ENCODE results near the gene MERTK. TPM values are rescaled to one million over a fixed set of nuclear protein-coding genes. Genes with fewer than 3 reads are reported as not detected.

The MERTK gene
- total and polyA plus RNA-seq, 2 of the 13 experiments (the other 11 are each of a cell fraction or from before 2014, with no cell fraction given): 37.3 to 44.7 TPM

DNA sequence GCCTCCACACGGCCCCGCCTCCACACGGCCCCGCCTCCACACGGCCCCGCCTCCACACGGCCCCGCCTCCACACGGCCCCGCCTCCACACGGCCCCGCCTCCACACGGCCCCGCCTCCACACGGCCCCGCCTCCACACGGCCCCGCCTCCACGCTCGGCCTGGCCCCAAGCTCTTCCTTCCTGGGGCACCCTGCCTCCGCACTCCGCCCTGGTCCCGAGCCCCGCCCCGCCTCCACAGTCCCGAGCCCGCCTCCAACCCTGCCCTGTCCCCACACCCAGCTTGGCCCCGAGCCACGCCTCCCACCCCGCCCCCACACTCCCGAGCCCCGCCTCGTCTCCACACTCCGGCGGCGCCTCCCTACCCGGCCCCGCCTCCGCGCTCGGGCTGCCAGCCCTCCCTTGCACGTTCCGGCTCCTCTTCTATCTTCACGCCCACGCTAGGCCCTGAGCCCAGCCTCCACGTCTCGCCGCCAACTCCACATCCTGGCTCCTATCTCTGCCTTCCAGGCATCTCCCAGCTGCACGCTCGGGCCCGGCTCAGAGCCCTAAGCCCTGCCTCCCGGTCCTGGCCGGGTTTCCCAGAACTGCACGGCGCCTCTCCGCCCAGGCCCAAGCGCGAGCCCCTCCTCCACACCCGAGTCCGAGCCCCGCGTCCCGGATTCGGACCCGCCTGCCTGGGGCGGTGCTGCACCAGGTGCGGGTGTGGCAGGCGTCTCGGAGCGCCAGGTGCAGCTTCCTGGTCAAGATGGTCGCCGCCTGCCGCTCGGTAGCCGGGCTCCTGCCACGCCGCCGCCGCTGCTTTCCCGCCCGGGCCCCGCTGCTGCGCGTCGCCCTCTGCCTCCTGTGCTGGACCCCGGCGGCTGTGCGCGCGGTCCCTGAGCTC is 156.7 kb downstream of the MERTK start, which contains the start of gene TMEM87B (continued):
- TF ChIP-seq, protein P1, sequence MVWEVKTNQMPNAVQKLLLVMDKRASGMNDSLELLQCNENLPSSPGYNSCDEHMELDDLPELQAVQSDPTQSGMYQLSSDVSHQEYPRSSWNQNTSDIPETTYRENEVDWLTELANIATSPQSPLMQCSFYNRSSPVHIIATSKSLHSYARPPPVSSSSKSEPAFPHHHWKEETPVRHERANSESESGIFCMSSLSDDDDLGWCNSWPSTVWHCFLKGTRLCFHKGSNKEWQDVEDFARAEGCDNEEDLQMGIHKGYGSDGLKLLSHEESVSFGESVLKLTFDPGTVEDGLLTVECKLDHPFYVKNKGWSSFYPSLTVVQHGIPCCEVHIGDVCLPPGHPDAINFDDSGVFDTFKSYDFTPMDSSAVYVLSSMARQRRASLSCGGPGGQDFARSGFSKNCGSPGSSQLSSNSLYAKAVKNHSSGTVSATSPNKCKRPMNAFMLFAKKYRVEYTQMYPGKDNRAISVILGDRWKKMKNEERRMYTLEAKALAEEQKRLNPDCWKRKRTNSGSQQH (CRISPR knock-in tag; IDR thresholded peaks at IDR 0.05; ENCODE audit: low read depth): no peak; the same call in 1 of the 2 replicates
- TF ChIP-seq, protein P2, sequence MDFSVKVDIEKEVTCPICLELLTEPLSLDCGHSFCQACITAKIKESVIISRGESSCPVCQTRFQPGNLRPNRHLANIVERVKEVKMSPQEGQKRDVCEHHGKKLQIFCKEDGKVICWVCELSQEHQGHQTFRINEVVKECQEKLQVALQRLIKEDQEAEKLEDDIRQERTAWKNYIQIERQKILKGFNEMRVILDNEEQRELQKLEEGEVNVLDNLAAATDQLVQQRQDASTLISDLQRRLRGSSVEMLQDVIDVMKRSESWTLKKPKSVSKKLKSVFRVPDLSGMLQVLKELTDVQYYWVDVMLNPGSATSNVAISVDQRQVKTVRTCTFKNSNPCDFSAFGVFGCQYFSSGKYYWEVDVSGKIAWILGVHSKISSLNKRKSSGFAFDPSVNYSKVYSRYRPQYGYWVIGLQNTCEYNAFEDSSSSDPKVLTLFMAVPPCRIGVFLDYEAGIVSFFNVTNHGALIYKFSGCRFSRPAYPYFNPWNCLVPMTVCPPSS (IDR thresholded peaks at IDR 0.05): no peak
- TF ChIP-seq NR2C2 (CRISPR knock-in tag; IDR thresholded peaks at IDR 0.05; ENCODE audit: borderline replicate concordance) (0 out of 2 replicates have a peak, but pooled peaks have one; percentile 41), IRF2 (CRISPR knock-in tag; IDR thresholded peaks at IDR 0.05) (no peak; the same call in 1 of the 2 replicates), ZNF501 (CRISPR knock-in tag; IDR thresholded peaks at IDR 0.05) (peak; percentile 96), SALL2 (CRISPR knock-in tag; IDR thresholded peaks at IDR 0.05) (0 out of 2 replicates have a peak, but pooled peaks have one; percentile 28), ZNF775 (CRISPR knock-in tag; IDR thresholded peaks at IDR 0.05; ENCODE audit: borderline replicate concordance) (peak; percentile 72; the same call in 1 of the 2 replicates), EED (CRISPR knock-in tag; IDR thresholded peaks at IDR 0.05) (peak; percentile 66; the same call in 1 of the 2 replicates), TCF7 (IDR thresholded peaks at IDR 0.05; ENCODE audit: low read depth) (no peak), CCAR2 (optimal IDR thresholded peaks at IDR 0.05; ENCODE audit: low read depth, low read length) (no peak), RFX1 (IDR thresholded peaks at IDR 0.05) (no peak), MAZ (IDR thresholded peaks at IDR 0.05; ENCODE audit: borderline replicate concordance, low read depth, low read length) (peak; percentile 51; the same call in 1 of the 2 replicates), MAZ (CRISPR knock-in tag; IDR thresholded peaks at IDR 0.05; ENCODE audit: low read depth) (peak; percentile 75; the same call in 1 of the 2 replicates), NAIF1 (CRISPR knock-in tag; IDR thresholded peaks at IDR 0.05; ENCODE audit: borderline replicate concordance) (no peak), ZNF484 (CRISPR knock-in tag; IDR thresholded peaks at IDR 0.05; ENCODE audit: borderline replicate concordance, low read depth) (peak; percentile 64; the same call in 1 of the 2 replicates), ZNF83 (CRISPR knock-in tag; IDR thresholded peaks at IDR 0.05; ENCODE audit: borderline replicate concordance) (no peak), HOXA3 (CRISPR knock-in tag; IDR thresholded peaks at IDR 0.05) (peak; percentile 82)
- TF ChIP-seq, protein P3, sequence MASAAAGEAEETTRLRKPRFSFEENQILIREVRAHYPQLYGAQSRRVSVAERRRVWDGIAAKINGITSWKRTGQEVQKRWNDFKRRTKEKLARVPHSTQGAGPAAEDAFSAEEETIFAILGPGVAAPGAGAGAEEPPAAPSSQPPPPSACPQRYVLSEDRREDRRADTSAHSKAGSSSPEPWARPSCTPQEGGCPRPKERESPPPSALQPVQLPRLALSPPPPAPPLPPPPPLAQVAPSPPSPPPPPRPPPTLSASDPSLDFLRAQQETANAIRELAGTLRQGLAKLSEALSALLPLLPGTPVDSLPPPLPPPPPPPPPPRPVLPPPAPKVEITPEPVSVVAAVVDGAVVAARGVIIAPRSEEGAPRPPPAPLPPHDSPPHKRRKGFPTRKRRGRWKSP (CRISPR knock-in tag; IDR thresholded peaks at IDR 0.05): peak; percentile 81; the same call in 1 of the 2 replicates
- TF ChIP-seq, protein P4, sequence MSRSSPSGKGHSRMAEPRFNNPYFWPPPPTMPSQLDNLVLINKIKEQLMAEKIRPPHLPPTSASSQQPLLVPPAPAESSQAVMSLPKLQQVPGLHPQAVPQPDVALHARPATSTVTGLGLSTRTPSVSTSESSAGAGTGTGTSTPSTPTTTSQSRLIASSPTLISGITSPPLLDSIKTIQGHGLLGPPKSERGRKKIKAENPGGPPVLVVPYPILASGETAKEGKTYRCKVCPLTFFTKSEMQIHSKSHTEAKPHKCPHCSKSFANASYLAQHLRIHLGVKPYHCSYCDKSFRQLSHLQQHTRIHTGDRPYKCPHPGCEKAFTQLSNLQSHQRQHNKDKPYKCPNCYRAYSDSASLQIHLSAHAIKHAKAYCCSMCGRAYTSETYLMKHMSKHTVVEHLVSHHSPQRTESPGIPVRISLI (CRISPR knock-in tag; IDR thresholded peaks at IDR 0.05; ENCODE audit: borderline replicate concordance): 0 out of 2 replicates have a peak, but pooled peaks have one; percentile 28
- TF ChIP-seq, protein P5, sequence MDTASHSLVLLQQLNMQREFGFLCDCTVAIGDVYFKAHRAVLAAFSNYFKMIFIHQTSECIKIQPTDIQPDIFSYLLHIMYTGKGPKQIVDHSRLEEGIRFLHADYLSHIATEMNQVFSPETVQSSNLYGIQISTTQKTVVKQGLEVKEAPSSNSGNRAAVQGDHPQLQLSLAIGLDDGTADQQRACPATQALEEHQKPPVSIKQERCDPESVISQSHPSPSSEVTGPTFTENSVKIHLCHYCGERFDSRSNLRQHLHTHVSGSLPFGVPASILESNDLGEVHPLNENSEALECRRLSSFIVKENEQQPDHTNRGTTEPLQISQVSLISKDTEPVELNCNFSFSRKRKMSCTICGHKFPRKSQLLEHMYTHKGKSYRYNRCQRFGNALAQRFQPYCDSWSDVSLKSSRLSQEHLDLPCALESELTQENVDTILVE (CRISPR knock-in tag; IDR thresholded peaks at IDR 0.05): no peak
- TF ChIP-seq, protein P6, sequence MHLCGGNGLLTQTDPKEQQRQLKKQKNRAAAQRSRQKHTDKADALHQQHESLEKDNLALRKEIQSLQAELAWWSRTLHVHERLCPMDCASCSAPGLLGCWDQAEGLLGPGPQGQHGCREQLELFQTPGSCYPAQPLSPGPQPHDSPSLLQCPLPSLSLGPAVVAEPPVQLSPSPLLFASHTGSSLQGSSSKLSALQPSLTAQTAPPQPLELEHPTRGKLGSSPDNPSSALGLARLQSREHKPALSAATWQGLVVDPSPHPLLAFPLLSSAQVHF (CRISPR knock-in tag; IDR thresholded peaks at IDR 0.05): peak; percentile 89
